Activated B cell treated with CpG ODN at 0.5 μM for 24 hours (primary cell): ENCODE results near the gene CACNG6. TPM values are rescaled to one million over a fixed set of nuclear protein-coding genes. Genes with fewer than 3 reads are reported as not detected.

ENCODE experiments used
- ATAC-seq: fragments of 200-7000 bp; cut with Tn5 transposase; one replicate; pipeline ENCODE4 v1.10.0; 2021; ENCODE audit warnings: low read depth, mild to moderate bottlenecking, moderate library complexity
- CTCF ChIA-PET: fragments of 350-600 bp; sonication (Branson Sonifier 250); formaldehyde crosslinking; loops from one replicate; lab custom pipeline; 2021; ENCODE audit warnings: antibody characterized with exemption; lab: Charles Lee
- POLR2A ChIA-PET: fragments of 350-600 bp; sonication (Branson Sonifier 250); formaldehyde crosslinking; loops from one replicate; lab custom pipeline; 2021; ENCODE audit warnings: antibody characterized with exemption; lab: Charles Lee
- DNase-seq: peaks from one replicate; pipeline ENCODE4 v3.0.0; 2022
- H3K27ac Mint-ChIP-seq: one replicate; pipeline ENCODE4 v1.8.0; 2020; ENCODE audit warnings: mixed read lengths
- H3K27me3 Mint-ChIP-seq: one replicate; pipeline ENCODE4 v1.8.0; 2021; ENCODE audit warnings: mixed read lengths
- H3K36me3 Mint-ChIP-seq: one replicate; pipeline ENCODE4 v1.8.0; 2021; ENCODE audit warnings: low read depth, mixed read lengths
- H3K4me1 Mint-ChIP-seq: one replicate; pipeline ENCODE4 v1.8.0; 2021; ENCODE audit warnings: mixed read lengths
- H3K4me3 Mint-ChIP-seq: one replicate; pipeline ENCODE4 v1.8.0; 2020; ENCODE audit warnings: mild to moderate bottlenecking, mixed read lengths
- H3K9me3 Mint-ChIP-seq: one replicate; pipeline ENCODE4 v1.8.0; 2020; ENCODE audit warnings: mixed read lengths
- intact Hi-C: fragments of 100-400 bp; cut with micrococcal nuclease; formaldehyde crosslinking; loops from one replicate; pipeline ENCODE4 v1.15.1; 2024
- total RNA-seq: library from RNA; stranded (reverse); gene quantifications from 2 replicates; pipeline ENCODE4 v1.2.3, GENCODE V29; 2022
- TF ChIP-seq, protein P1 (sequence below): fragments of 200-600 bp; IDR thresholded peaks from one replicate; pipeline ENCODE4 v1.8.0; 2022; ENCODE audit warnings: antibody characterized with exemption, mild to moderate bottlenecking

Gene CACNG6
- total RNA-seq, 1 donor from 2014 or later, result not detected

- intact Hi-C loops, result loop anchor here (1.0 to 10.0 kb wide), 5 partner anchors 182 to 830 kb away; partner anchors contain the start of gene ZNF665
- peaks cover 25% of the 10 kb centered on the region for H3K27me3 Mint-ChIP-seq
These were observed 33.2 kb downstream of the CACNG6 start for GRCh38 chr19:54024660-54025059.

DNA sequence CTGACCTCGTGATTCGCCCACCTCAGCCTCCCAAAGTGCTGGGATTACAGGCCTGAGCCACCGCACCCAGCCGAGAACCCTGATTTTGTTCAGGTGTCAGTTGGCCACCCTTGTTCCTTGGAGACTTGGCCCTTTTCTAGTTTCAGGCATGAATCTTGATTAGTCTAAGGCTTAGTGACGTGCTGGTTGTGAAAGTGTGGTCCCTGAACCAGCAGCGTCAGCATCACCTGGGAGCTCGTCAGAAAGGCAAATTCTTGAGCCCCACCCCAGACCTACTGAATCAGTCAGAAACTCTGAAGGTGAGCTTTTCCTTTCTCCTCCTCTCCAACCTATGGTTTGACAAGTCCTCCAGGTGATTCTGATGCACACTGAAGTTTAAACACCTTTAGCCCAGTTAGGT, 35.2 kb downstream of the CACNG6 start:
- Mint-ChIP-seq H3K36me3 (no peaks in the 10 kb centered on the region), H3K4me3 (no peak overlapping the region), H3K4me1 (peaks cover 6% of the 10 kb centered on the region), H3K27me3 (peaks cover 21% of the 10 kb centered on the region), H3K27ac (no peak overlapping the region), H3K9me3 (no peaks in the 10 kb centered on the region)
- ChIA-PET CTCF (interaction anchor here (1.2 kb wide), 1 partner anchor 23 kb away, joined by 3 read pairs; no protein-coding TSS in a partner anchor), POLR2A (no interaction called here)
- DNase-seq (no peak), ATAC-seq (no peak)
- intact Hi-C loops, result loop anchor here (10.0 kb wide), 2 partner anchors 602 to 832 kb away; partner anchors contain the start of gene ZNF665
- TF ChIP-seq, protein P1, sequence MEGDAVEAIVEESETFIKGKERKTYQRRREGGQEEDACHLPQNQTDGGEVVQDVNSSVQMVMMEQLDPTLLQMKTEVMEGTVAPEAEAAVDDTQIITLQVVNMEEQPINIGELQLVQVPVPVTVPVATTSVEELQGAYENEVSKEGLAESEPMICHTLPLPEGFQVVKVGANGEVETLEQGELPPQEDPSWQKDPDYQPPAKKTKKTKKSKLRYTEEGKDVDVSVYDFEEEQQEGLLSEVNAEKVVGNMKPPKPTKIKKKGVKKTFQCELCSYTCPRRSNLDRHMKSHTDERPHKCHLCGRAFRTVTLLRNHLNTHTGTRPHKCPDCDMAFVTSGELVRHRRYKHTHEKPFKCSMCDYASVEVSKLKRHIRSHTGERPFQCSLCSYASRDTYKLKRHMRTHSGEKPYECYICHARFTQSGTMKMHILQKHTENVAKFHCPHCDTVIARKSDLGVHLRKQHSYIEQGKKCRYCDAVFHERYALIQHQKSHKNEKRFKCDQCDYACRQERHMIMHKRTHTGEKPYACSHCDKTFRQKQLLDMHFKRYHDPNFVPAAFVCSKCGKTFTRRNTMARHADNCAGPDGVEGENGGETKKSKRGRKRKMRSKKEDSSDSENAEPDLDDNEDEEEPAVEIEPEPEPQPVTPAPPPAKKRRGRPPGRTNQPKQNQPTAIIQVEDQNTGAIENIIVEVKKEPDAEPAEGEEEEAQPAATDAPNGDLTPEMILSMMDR, result no peak

More at GRCh38 chr19:54024660-54025059, 33.2 kb downstream of the CACNG6 start:
- Mint-ChIP-seq H3K4me3 (no peak overlapping the region), H3K27ac (no peak overlapping the region), H3K9me3 (no peaks in the 10 kb centered on the region), H3K4me1 (peaks cover 6% of the 10 kb centered on the region), H3K36me3 (no peaks in the 10 kb centered on the region)
- DNase-seq, result no peak
- TF ChIP-seq, protein P1, result no peak
- ATAC-seq, result no peak
- ChIA-PET CTCF (interaction anchor here (1.0 to 2.7 kb wide), 3 partner anchors 181 to 253 kb away, joined by 3 to 19 read pairs (median 13); no protein-coding TSS in a partner anchor), POLR2A (no interaction called here)

- H3K36me3 Mint-ChIP-seq, result no peaks in the 10 kb centered on the region
- H3K27ac Mint-ChIP-seq, result no peak overlapping the region
- no peak overlapping the region for H3K4me3 Mint-ChIP-seq
- intact Hi-C loops, result loop anchor here (10.0 kb wide), 2 partner anchors 604 to 834 kb away; partner anchors contain the start of gene ZNF665
- ChIA-PET POLR2A (no interaction called here), CTCF (interaction anchor here (0.8 to 1.3 kb wide), 4 partner anchors 188 to 256 kb away, joined by 3 to 15 read pairs (median 4); no protein-coding TSS in a partner anchor)
- H3K27me3 Mint-ChIP-seq, result peaks cover 10% of the 10 kb centered on the region
- ATAC-seq, result no peak
- no peaks in the 10 kb centered on the region for H3K4me1 Mint-ChIP-seq
- no peak for DNase-seq
- TF ChIP-seq, protein P1, result no peak
- H3K9me3 Mint-ChIP-seq, result no peaks in the 10 kb centered on the region
These were observed 37.9 kb downstream of the CACNG6 start for GRCh38 chr19:54029301-54029700.

GRCh38 chr19:54029930-54030490, 38.6 kb downstream of the CACNG6 start:
- Mint-ChIP-seq H3K36me3 (no peaks in the 10 kb centered on the region), H3K4me1 (no peaks in the 10 kb centered on the region), H3K9me3 (no peaks in the 10 kb centered on the region), H3K27ac (no peak overlapping the region), H3K27me3 (peaks cover 9% of the 10 kb centered on the region), H3K4me3 (no peak overlapping the region)
- POLR2A ChIA-PET, result no interaction called here
- DNase-seq (no peak), ATAC-seq (no peak)
- TF ChIP-seq, protein P1, result no peak
- intact Hi-C loops, result loop anchor here (1.0 to 10.0 kb wide), 3 partner anchors 257 to 835 kb away; partner anchors contain the start of gene ZNF665
- CTCF ChIA-PET, result interaction anchor here (0.8 to 1.3 kb wide), 5 partner anchors 189 to 257 kb away, joined by 3 to 15 read pairs (median 3); no protein-coding TSS in a partner anchor

- DNase-seq (no peak), ATAC-seq (no peak)
- TF ChIP-seq, protein P1, result no peak
- Mint-ChIP-seq H3K27me3 (peaks cover 9% of the 10 kb centered on the region), H3K27ac (no peak overlapping the region), H3K4me3 (no peak overlapping the region), H3K9me3 (no peaks in the 10 kb centered on the region), H3K4me1 (no peaks in the 10 kb centered on the region), H3K36me3 (no peaks in the 10 kb centered on the region)
- ChIA-PET POLR2A (no interaction called here), CTCF (interaction anchor here (1.2 kb wide), 1 partner anchor 238 kb away, joined by 4 read pairs; no protein-coding TSS in a partner anchor)
- intact Hi-C loops, result loop anchor here (1.0 kb wide), 1 partner anchor 258 kb away; no protein-coding TSS in a partner anchor
These were observed 39.6 kb downstream of the CACNG6 start for GRCh38 chr19:54030895-54031586.
